K562 (cell line): ENCODE results near the gene SLC39A5. TPM values are rescaled to one million over a fixed set of nuclear protein-coding genes. Genes with fewer than 3 reads are reported as not detected.

Experiments
- CHD7 ChIP-seq: fragments of 200-600 bp; sonication (generic); IDR thresholded peaks from one replicate; pipeline ENCODE4 v1.6.1; 2012; ENCODE audit warnings: mild to moderate bottlenecking, low read depth, low read length, inconsistent platforms
- HINFP ChIP-seq: fragments of 450-650 bp; conservative IDR thresholded peaks from 2 replicates; pipeline ENCODE4 v1.6.1; 2016; ENCODE audit warnings: missing genetic modification characterization, low read depth, mild to moderate bottlenecking, control low read depth, missing compliant biosample characterization
- NCOA2 ChIP-seq, 2 experiments: fragments of 450-650 bp; IDR thresholded peaks; 2 replicates each; pipeline ENCODE4 v1.6.1; 2018; ENCODE audit warnings: mild to moderate bottlenecking in 2 of 2, moderate library complexity in 1 of 2; ENCODE audit not compliant: partially characterized antibody in 2 of 2
- RBFOX2 ChIP-seq: fragments of 200-400 bp; formaldehyde crosslinking; IDR thresholded peaks from 2 replicates; pipeline ENCODE4 v1.6.1; 2017; ENCODE audit warnings: low read depth, mild to moderate bottlenecking, low read length, moderate library complexity
- REST ChIP-seq, 2 experiments: fragments of 450-650 bp; formaldehyde crosslinking in 1 of 2; IDR thresholded peaks; 2 replicates each; pipeline versions ENCODE4 v1.4.0 to v1.6.1; 2014 to 2020; ENCODE audit warnings: mild to moderate bottlenecking in 2 of 2, borderline replicate concordance in 1 of 2, low read depth in 1 of 2
- polyA plus RNA-seq, 8 experiments: library from polyadenylated mRNA; depleted of rRNA in 4 of 8; stranded (reverse) in 5 of 8; unstranded in 3 of 8; fragments of >200 nt; fragmentation: Nextera tagmentation in 2 of 8; fragmentation: Illumina TruSeq in 1 of 8; extraction: Ambion mirVana in 2 of 8; extraction: Trizol in 1 of 8; gene quantifications; 2 replicates each; pipeline versions ENCODE4 v1.2.1 to v1.2.3, GENCODE V29; 2011 to 2014; ENCODE audit warnings: inconsistent platforms in 1 of 8, missing spikeins in 1 of 8
- total RNA-seq, 7 experiments: library from RNA; depleted of rRNA in 6 of 7; stranded (reverse); fragments of >200 nt in 6 of 7; fragmentation: Illumina TruSeq in 2 of 7; extraction: Trizol in 2 of 7; gene quantifications; 2 replicates each; pipeline versions ENCODE4 v1.2.1 to v1.2.3, GENCODE V29; 2011 to 2021; ENCODE audit warnings: low replicate concordance in 1 of 7

SLC39A5 gene
- total and polyA plus RNA-seq, 9 of the 15 experiments (the other 6 are each of a cell fraction or from before 2014, with no cell fraction given), result 0.08 to 0.10 TPM; not detected in 7

- TF ChIP-seq HINFP (tag) (no peak), NCOA2 (IDR thresholded peaks at IDR 0.05; ENCODE audit: partially characterized antibody in 2 of 2) (no peak), RBFOX2 (no peak), CHD7 (no peak), REST (IDR thresholded peaks at IDR 0.05; ENCODE audit: borderline replicate concordance) (no peak), REST (CRISPR knock-in tag; IDR thresholded peaks at IDR 0.05; ENCODE audit: low read depth) (no peak)
These were observed 8.6 kb upstream of the SLC39A5 start (continued) for GRCh38 chr12:56221232-56221756.
